Spleen (tissue), 11 donors: ENCODE measurements around the gene SHROOM4. TPM values are rescaled to one million over a fixed set of nuclear protein-coding genes. Genes with fewer than 3 reads are reported as not detected.

Experiments used
- DNase-seq: peaks from one replicate; pipeline ENCODE4 v3.0.0-alpha.2; 2020
- H3K27ac ChIP-seq, 8 donors: fragments of 200-600 bp; sonication (generic) in 7 of 8; 1 replicate in 4 of 8; 2 replicates in 4 of 8; pipeline versions ENCODE4 v1.5.0 to v1.8.0; 2016 to 2021; ENCODE audit warnings: inconsistent platforms in 4 of 8, mild to moderate bottlenecking in 4 of 8, moderate library complexity in 1 of 8
- H3K27me3 ChIP-seq, 7 donors: fragments of 200-600 bp; sonication (generic) in 6 of 7; replicated peaks in 1 of 7; 1 replicate in 4 of 7; 2 replicates in 3 of 7; pipeline versions ENCODE4 v1.5.0 to v1.8.0; 2016 to 2021; ENCODE audit warnings: inconsistent platforms in 3 of 7, mild to moderate bottlenecking in 1 of 7
- H3K36me3 ChIP-seq, 6 donors: fragments of 200-600 bp; sonication (generic) in 5 of 6; 1 replicate in 4 of 6; 2 replicates in 2 of 6; pipeline versions ENCODE4 v1.5.0 to v1.8.0; 2016 to 2021; ENCODE audit warnings: inconsistent platforms in 2 of 6
- H3K4me1 ChIP-seq, 6 donors: fragments of 200-600 bp; sonication (generic) in 5 of 6; 1 replicate in 3 of 6; 2 replicates in 3 of 6; pipeline versions ENCODE4 v1.5.0 to v1.8.0; 2016 to 2021; ENCODE audit warnings: inconsistent platforms in 3 of 6
- H3K4me3 ChIP-seq, 8 donors: fragments of 200-600 bp; sonication (generic) in 7 of 8; 1 replicate in 4 of 8; 2 replicates in 4 of 8; pipeline versions ENCODE4 v1.5.0 to v1.8.0; 2016 to 2021; ENCODE audit warnings: inconsistent platforms in 4 of 8, mild to moderate bottlenecking in 4 of 8, moderate library complexity in 2 of 8
- H3K9me3 ChIP-seq, 8 donors: fragments of 200-600 bp; sonication (generic) in 7 of 8; 1 replicate in 4 of 8; 2 replicates in 4 of 8; pipeline versions ENCODE4 v1.5.0 to v1.8.0; 2016 to 2021; ENCODE audit warnings: inconsistent platforms in 4 of 8
- CTCF ChIP-seq, 11 experiments: fragments of 200-600 bp in 7 of 11; fragments of 450-650 bp in 4 of 11; sonication (generic) in 4 of 11; IDR thresholded peaks in 8 of 11; conservative IDR thresholded peaks in 3 of 11; 1 replicate in 7 of 11; 2 replicates in 4 of 11; pipeline versions ENCODE4 v1.4.0 to v1.8.0; 2016 to 2021; ENCODE audit warnings: antibody characterized with exemption in 11 of 11, inconsistent platforms in 4 of 11, mild to moderate bottlenecking in 1 of 11
- POLR2A ChIP-seq, 3 donors: fragments of 450-650 bp; IDR thresholded peaks; one replicate each; pipeline ENCODE4 v1.5.1; 2017; ENCODE audit warnings: antibody characterized with exemption in 3 of 3, mild to moderate bottlenecking in 1 of 3
- POLR2AphosphoS5 ChIP-seq, 3 donors: sonication (generic); formaldehyde crosslinking; IDR thresholded peaks; one replicate each; pipeline ENCODE4 v1.5.1; 2017; ENCODE audit warnings: antibody characterized with exemption in 3 of 3
- WGBS, 5 donors: extraction: QIAGEN DNeasy Blood & Tissue Kit in 3 of 5; methylation state at CpG; one replicate each; pipeline versions ENCODE4 v1.1.5 to v1.1.7; 2013 to 2018; 5-methylcytosine and 5-hydroxymethylcytosine counted together
- intact Hi-C: fragments of 100-400 bp; cut with DNase I; formaldehyde crosslinking; loops from one replicate; pipeline ENCODE4 v1.15.0; 2023; ENCODE audit warnings: low total_unique reads
- polyA plus RNA-seq, 3 donors: library from polyadenylated mRNA; stranded (reverse); fragments of 200-250 nt; gene quantifications; one replicate each; pipeline ENCODE4 v1.2.1, GENCODE V29; 2013
- total RNA-seq, 7 donors: library from RNA; depleted of rRNA in 3 of 7; stranded (reverse); fragments of >200 nt in 3 of 7; fragmentation: NEBNext Ultra II Directional in 4 of 7; extraction: Animal tissue kit (Norgen Biotek cat#: 25700) in 4 of 7; gene quantifications; one replicate each; pipeline versions ENCODE4 v1.1.0 to v1.2.1, GENCODE V29; 2016 to 2021
- donor health status: healthy with polysubstance abuse.
- donor health status: DM: no; HTN: no; CAD: no; lungs with moderate emphysema.
- donor health status: DM: no; HTN: no; CAD: no.
- donor health status: Bipolar disorder and iron deficiency.
- donor health status: healthy.
- donor health status: DM: no; HTN: no; CAD: no.
- donor health status: DM: yes; HTN: yes; CAD: no.

SHROOM4 gene
- total and polyA plus RNA-seq, 10 donors, result 0.24 to 4.4 (median 2.4) TPM

- Histone ChIP-seq H3K4me3 (no peak overlapping the region), H3K4me1 (no peaks in the 10 kb centered on the region), H3K9me3 (no peaks in the 10 kb centered on the region), H3K36me3 (no peaks in the 10 kb centered on the region), H3K27ac (no peak overlapping the region), H3K27me3 (peaks cover 0 to 5% (median 0%) of the 10 kb centered on the region in 7 donors)
- WGBS, 5 donors, result 60 to 86% (median 75%) methylated on average over 5 of the region's 5 CpGs
- TF ChIP-seq CTCF (IDR thresholded peaks at IDR 0.05 in 8 of 11, conservative IDR thresholded peaks at IDR 0.05 in 3 of 11) (no peak), POLR2A (IDR thresholded peaks at IDR 0.05) (no peak), POLR2AphosphoS5 (IDR thresholded peaks at IDR 0.05) (no peak)
- intact Hi-C loops, result no loop called here
- DNase-seq, result no peak
Measured at GRCh38 chrX:50725310-50725709, 88.7 kb downstream of the SHROOM4 start.

- Histone ChIP-seq H3K27ac (no peak overlapping the region), H3K36me3 (no peaks in the 10 kb centered on the region), H3K4me3 (no peak overlapping the region), H3K4me1 (no peaks in the 10 kb centered on the region), H3K9me3 (no peaks in the 10 kb centered on the region), H3K27me3 (no peaks in the 10 kb centered on the region)
- WGBS, 5 donors, result 82 to 94% (median 90%) methylated on average over 1 of the region's 1 CpG
- intact Hi-C loops, result no loop called here
- no peak for TF ChIP-seq POLR2AphosphoS5 (IDR thresholded peaks at IDR 0.05)
- TF ChIP-seq POLR2A (IDR thresholded peaks at IDR 0.05), result no peak
- no peak for TF ChIP-seq CTCF (IDR thresholded peaks at IDR 0.05 in 8 of 11, conservative IDR thresholded peaks at IDR 0.05 in 3 of 11)
- no peak for DNase-seq
Measured at GRCh38 chrX:50723006-50723405, 91.0 kb downstream of the SHROOM4 start.

DNA sequence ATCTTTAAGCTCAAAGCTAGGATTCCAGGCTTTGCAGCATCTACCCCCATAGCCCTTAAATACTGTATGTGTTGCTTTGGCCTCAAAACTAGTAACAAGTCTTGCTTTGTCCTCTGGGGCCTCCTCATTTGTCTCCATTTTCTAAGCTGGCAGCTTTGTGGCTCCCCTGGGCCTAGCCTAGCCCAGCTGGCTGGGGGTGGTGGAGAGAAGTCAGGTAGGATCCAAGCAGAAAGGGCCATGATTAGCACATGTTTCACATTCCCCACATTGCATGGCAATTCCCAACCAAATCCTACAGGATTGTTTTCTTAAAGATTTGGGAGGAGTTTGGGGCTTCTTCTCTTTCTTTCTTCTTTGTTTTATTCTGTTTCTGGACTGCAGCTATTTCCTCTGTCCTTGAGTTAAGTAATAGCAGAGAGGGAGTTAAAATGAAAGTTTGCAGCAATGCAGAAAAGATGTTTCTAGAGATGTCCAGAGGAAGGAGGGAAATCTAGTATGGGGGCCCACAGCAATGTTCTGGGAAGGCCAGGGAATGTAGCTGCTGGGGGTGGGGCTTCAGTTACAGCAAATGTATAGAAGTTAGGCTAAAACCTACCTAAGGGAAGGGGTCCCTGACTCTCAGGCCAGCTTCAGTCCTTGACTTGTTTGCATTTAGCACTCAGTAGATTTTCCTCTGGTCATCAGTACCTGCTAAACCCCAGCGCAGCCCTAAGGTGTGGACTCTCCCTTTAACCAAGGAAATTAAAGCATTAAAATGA is 92.1 kb downstream of the SHROOM4 start:
- TF ChIP-seq POLR2A (IDR thresholded peaks at IDR 0.05), result no peak
- TF ChIP-seq CTCF (IDR thresholded peaks at IDR 0.05 in 8 of 11, conservative IDR thresholded peaks at IDR 0.05 in 3 of 11), result no peak
- TF ChIP-seq POLR2AphosphoS5 (IDR thresholded peaks at IDR 0.05), result no peak
- Histone ChIP-seq H3K4me1 (no peaks in the 10 kb centered on the region), H3K36me3 (no peaks in the 10 kb centered on the region), H3K27ac (no peak overlapping the region), H3K27me3 (no peaks in the 10 kb centered on the region), H3K4me3 (no peak overlapping the region), H3K9me3 (no peaks in the 10 kb centered on the region)
- 70 to 100% (median 93%) methylated on average over 1 of the region's 1 CpG for WGBS, 5 donors
- intact Hi-C loops, result no loop called here
- no peak for DNase-seq

GRCh38 chrX:50719614-50720013 is 94.4 kb downstream of the SHROOM4 start:
- Histone ChIP-seq H3K4me1 (no peaks in the 10 kb centered on the region), H3K4me3 (no peak overlapping the region), H3K36me3 (no peaks in the 10 kb centered on the region), H3K27me3 (no peaks in the 10 kb centered on the region), H3K27ac (no peak overlapping the region), H3K9me3 (no peaks in the 10 kb centered on the region)
- no peak for DNase-seq
- WGBS, 5 donors, result 72 to 95% (median 83%) methylated on average over 2 of the region's 2 CpGs
- intact Hi-C loops, result no loop called here
- no peak for TF ChIP-seq CTCF (IDR thresholded peaks at IDR 0.05 in 8 of 11, conservative IDR thresholded peaks at IDR 0.05 in 3 of 11)
- no peak for TF ChIP-seq POLR2AphosphoS5 (IDR thresholded peaks at IDR 0.05)
- TF ChIP-seq POLR2A (IDR thresholded peaks at IDR 0.05), result no peak
